IPS DF 19.7 (cell line): Measurements from ENCODE around the gene CFAP61.

Experiments used
- DNase-seq: peaks from one replicate; pipeline ENCODE4 v3.0.0-alpha.2; 2013; ENCODE audit warnings: low read depth, low spot score

CFAP61 gene

DNA sequence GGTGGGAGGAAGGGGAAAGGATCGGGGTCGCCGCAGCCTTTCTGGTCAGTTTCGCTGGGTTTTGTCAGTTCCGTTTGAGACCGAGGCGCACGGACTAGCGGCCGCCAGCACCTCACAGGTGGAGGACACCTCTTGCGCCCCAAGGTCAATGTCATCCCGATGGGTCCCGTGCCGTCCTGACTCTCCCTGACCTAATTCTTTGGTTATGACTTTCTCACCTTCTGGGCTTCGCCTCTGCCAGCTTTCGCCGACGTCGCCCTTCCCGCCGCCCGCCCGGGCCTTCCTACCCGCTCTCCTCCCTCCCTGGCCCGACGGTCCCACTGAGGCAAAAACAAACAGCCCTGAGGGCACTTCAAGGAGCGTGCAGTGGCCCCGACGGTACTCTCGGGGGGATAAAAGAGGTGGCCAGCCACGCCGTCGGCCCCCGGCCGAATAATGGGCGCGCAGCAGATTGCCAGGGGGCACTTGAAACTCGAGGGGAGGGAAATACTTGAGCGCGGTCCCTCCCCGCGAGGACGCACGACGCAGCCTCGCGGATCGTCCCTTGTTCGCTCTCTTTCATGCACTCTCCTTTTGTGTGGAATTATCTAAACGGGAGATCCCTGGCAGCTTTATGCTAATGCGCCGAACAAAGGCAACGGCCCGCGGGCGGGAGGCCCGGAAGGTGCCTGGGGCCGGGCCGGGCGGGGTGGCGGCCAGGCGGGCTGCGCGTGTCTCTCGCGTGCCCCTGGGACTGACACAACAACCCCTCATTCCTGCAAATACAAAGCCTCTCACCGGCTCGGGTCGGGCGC lies 311.7 kb downstream of the CFAP61 start:
- no peak for DNase-seq

DNA sequence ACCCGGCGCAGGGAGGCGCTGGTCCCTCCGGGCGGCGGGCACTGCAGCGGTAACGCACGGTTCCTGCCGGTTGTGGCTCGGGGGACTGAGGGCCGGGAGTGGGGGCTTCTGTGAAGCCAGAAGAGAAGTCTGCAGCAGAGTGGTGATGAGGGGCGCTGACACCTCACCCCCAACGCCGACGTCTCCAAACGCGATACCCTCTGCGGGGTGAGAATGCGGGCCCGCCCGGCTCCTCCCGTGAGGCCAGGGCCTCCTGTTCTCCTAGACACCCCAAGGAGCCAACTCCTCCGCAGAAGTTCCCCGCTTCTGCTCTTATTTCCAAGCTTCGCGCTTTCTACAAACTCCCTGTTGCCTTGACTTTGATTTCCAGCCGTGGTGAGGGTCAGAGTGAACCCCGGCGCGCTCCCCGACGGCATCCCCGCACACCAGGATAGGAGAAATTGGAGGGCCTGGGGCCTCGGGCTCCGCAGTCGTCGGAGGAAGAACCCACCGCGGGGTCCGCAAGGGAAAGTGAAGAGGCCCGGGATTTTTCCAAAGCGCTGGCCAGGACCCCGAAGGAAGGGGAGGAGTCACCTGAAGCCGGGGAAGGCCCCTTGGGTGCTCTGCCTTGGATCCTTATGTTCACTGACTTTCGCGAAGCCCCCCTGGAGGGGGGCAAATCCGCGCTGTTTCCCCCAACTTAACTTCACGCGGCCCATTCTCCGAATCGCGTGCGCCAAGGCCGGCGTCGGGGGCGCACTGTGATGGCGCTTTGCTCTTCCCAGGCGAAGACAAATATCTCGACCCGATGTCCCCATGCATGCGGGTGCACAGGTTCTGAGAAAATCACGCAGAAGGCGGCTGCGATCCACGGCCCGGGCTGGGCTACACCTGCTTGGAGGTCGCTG lies 312.5 kb downstream of the CFAP61 start:
- DNase-seq, result no peak

DNA sequence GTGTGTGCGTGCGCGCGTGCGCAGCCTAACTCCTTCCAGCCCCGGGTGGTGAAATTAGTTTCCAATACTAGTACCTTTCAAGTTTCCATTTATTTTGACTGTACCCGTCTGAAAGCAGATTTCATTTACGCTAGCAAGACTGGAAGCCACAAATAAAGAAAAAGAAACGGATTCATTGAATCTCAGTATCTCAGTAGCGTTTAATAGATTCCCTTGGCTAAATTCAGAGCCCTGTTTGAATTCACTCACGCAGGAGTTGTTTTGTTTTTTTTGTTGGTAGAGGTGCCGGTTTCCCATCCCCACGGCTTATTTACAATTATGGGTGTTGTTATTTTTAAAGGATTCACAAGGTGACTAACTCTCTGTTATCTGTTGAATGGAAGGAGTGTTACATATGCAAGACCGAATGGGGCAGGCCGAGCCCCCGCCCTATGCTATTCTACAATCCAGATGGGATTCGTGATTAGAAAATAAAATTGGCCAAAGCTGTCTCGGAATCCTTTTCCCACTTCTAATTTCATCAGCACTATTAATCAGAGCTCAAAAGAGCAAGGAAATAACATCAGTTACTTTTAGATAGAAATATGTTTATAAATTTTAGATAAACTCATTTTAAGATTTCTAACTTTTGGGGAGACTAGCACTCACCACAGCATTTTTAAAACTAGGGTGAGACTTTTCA lies 313.3 kb downstream of the CFAP61 start:
- DNase-seq, result no peak

DNA sequence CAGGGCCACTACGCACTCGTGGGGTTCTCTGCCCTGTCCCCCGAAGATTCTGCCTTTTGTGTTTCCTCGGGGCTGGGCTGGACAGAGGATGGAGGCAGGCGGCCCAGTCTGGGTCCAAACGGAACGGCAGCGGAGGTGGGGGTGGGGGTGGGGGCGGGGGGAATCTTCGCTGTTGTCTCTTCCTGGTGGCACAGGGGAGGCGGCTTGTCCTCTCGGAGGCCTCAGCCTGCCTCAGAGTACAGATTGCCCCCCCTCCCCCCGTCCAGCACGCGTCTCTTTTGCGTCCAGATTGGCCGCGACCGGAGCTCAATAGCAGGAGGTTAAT lies 314.2 kb downstream of the CFAP61 start:
- DNase-seq, result no peak

DNA sequence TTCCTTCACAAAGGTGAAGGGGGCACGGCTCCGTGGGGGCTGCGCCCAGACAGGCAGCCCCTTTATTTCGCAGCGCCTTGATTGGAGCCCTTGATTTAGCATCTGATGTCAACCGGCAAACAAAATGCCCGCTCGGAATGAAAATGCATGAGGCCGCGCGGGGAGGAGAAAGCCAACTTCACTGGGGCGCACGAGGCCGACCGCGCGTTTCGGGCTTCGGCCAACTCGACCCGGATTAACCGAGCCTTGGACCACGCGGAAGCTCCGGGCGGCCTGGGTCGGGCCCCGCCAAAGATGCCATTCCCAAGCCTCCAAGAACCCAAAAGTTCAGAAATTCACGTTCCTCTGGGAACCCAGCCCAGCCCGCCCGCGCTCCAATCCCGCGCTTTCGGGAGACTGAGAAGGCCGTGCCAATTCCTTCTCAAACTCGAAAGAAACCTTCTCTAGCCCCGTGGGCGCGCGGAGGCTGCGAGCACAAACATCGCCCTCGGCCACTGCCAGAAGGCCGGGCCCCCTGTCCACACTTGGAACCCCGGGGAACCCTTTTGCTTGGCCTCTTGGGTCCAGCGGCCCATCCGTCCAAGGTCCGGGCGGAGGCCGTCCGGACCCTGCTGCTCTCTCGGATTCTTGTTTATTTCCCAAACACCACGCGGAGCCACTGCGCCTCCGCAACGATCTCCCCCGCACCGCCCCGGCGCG lies 314.7 kb downstream of the CFAP61 start:
- DNase-seq, result no peak

DNA sequence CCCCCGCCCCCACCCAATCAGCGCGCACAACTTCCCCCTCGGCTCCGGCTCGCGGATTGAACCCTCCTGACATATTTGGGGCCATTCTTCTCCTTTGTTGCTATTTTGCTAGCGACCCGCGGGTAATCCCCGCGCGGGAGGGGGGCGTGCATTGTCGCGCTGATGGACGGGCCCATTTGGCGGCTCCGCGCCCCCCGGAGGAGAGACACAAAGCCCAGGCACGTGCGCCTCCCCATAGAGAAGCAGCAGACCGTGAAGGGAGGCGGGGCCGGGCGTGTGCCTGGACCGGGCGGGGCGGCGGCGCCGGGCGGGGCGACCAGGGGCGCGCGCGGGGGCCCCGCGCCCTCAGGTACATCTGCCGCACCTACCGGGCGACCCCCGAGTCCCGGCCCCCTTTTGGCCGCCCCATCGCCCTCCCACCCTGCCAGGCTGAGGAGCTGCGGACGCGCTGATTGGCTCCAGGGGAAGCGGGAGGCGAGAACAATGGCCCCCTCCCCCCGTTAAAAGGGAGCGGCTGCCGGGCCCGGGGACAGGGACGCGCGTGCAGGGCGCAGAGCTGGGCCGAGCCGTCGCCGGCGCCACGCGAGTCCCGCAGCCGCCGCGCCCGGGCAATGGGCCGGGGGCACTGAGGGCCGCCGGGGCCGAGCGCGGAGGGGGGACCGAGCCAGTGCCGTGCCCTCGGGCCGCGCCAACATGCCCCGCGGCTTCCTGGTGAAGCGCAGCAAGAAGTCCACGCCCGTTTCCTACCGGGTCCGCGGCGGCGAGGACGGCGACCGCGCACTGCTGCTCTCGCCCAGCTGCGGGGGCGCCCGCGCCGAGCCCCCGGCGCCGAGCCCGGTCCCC lies 315.5 kb downstream of the CFAP61 start, which contains the start of gene INSM1:
Gene INSM1, plus strand, starts transcription at position 530 of the 843 bp plus-strand sequence. Its CDS starts 164 bp downstream, at position 694.
- no peak for DNase-seq

DNA sequence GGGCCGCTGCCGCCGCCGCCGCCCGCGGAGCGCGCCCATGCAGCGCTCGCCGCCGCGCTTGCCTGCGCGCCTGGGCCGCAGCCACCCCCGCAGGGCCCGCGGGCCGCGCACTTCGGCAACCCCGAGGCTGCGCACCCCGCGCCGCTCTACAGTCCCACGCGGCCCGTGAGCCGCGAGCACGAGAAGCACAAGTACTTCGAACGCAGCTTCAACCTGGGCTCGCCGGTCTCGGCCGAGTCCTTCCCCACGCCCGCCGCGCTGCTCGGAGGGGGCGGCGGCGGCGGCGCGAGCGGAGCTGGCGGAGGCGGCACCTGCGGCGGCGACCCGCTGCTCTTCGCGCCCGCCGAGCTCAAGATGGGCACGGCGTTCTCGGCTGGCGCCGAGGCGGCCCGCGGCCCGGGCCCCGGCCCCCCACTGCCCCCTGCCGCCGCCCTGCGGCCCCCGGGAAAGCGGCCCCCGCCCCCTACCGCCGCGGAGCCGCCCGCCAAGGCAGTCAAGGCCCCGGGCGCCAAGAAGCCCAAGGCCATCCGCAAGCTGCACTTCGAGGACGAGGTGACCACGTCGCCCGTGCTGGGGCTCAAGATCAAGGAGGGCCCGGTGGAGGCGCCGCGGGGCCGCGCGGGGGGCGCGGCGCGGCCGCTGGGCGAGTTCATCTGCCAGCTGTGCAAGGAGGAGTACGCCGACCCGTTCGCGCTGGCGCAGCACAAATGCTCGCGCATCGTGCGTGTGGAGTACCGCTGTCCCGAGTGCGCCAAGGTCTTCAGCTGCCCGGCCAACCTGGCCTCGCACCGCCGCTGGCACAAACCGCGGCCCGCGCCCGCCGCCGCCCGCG lies 316.3 kb downstream of the CFAP61 start:
- no peak for DNase-seq

DNA sequence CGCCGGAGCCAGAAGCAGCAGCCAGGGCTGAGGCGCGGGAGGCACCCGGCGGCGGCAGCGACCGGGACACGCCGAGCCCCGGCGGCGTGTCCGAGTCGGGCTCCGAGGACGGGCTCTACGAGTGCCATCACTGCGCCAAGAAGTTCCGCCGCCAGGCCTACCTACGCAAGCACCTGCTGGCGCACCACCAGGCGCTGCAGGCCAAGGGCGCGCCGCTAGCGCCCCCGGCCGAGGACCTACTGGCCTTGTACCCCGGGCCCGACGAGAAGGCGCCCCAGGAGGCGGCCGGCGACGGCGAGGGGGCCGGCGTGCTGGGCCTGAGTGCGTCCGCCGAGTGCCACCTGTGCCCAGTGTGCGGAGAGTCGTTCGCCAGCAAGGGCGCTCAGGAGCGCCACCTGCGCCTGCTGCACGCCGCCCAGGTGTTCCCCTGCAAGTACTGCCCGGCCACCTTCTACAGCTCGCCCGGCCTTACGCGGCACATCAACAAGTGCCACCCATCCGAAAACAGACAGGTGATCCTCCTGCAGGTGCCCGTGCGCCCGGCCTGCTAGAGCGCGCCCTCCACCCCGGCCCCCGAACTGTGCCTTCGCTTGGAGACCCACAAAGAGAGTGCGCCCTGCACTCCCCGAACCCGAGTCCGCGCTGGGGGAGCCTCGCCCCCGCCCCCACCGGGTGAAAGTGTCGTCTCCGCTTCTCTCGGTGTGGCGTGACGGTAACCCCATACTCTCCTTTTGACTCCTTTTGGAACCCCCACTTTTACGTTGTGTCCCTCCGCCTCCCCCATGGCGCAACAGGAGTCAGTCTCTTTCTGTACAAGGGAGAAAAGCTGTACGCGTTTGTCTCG lies 317.1 kb downstream of the CFAP61 start:
- no peak for DNase-seq

DNA sequence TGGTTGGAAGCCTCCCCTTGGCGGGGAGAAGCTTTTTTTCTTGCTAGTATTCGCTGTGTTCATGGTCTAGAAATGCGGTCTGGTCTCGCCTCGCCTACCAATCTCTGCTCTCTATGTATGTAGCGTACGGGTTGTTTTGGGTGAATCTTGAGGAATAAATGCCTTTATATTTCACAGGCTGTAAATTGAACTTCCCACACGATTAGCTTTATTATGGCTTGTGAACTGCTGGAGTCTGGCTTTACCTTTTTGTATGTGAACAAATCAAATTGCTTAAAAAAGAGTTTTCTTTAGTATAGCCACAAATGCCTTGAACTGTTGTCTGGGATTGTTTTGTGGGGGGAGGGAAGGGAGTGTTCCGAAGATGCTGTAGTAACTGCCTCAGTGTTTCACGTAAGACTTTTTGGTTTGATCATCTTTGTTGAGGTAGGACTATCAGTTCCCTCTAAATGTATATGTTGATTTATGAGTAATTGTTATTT lies 317.8 kb downstream of the CFAP61 start:
- no peak for DNase-seq

DNA sequence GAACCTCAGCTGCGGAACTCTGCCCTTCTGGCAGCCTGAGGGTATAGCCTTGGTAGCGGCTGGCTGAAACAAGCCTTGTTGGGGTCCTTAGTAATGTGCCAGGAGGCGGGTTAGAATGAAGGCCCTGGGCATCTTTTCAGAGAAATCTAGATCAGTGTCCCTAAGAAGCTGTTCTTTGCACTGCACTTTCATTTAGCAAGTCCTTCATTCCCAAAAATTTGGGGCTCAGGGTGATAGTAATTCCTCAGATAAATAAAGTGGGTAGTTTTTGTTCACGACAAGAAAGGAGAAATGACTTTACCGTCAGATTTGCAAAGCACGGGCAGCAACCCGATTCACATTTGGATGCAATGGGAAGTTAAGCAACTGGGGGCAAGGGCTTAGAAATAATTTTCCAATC lies 318.8 kb downstream of the CFAP61 start:
- DNase-seq, result no peak

DNA sequence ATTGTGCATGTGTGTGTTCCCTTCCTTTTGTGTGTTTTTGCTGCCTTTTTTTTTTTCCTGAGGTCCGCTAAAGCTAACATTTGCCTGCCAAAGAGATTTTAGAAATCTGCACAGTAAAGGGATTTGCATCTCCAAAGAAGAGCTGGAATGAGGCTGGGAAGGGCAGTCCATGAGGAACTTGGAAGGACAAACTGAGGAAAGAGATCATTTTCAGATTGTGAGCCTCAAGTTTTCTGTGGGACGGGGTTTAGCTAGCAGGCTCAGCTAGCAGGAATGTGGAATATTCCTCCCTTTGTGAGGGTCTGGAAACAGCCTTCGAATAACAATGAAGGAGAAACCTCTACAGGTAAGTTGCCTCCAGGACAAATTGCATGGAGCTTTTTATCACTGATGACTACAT lies 319.3 kb downstream of the CFAP61 start:
- no peak for DNase-seq

DNA sequence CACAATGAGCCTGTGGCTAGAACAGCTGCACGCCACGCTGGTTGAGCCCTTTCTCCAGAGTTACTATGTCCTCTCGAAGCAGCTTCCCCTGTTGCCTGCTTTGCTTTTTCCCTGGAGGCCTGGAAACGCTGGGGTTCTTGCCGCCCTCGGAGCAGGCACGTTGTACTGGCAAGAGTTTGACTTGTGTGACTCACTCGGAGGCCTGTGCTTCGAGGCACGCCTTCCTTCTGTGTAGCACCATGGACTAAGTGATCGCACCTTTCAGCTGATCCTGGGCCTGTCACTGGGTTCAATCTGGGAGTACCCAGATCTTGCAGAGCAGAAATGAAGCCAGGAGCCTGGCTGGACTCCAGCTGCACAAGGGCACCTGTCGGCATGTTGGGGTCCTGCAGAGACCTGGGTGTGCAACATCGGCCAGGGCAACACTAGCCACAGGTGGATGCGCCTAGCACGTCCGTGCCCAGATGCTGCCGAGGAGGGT lies 320.8 kb downstream of the CFAP61 start:
- DNase-seq, result no peak

DNA sequence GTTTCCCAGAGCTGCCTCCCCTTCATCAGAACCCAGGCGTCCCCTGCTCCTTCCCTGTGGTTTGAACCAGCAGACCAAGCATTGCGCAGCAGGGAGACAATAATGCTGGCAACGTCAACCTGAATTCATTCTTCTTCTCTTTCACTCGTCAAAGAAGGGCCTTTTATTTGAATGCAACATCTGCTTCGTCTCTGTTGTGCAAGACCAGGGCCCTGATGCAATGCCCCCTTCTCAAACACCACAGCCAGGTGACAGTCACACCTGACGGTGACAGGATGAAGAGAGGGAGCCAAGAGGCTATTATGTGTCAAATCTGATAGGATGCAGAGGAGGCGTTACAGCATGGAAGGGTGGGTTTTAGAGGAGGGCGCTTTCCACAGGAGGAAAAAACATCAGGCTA lies 323.5 kb downstream of the CFAP61 start:
- no peak for DNase-seq

DNA sequence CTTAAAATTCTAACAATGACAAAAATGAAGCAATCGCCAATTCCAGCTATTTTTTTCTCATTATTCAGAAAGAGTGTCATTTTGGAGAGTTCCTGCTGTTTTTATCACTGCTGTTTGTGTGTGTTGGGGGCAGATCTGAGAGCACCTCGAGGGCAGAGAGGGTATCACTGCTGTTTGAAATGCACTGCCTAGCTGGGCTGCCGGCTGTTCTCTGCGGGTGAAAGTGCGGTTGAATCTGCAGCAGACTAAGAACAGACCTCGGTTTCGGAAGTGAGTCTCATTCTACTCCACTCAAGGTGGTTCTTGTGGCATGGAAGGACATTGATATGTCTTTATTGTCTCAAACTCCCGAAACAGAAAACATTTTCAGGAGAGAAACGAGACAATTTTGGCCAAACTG lies 333.9 kb downstream of the CFAP61 start:
- no peak for DNase-seq

DNA sequence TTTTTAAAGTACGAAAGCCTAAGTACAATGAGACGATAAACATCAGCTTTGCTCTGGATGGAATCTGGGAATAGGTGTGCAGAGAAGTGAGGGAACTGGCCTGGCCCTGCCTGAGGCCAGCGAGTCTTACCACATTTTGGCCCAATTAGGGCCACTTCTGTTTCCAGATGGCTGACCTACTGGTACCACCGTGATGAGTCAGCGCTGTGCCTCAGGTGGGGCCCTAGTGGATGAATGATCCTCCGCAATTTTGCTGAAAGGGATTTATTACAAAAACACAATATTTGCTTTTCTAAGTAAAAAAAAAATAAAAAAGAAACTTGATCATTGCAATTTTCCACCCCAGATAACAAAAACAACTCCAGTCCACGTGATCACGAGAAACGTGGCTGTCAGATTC lies 338.1 kb downstream of the CFAP61 start:
- no peak for DNase-seq

DNA sequence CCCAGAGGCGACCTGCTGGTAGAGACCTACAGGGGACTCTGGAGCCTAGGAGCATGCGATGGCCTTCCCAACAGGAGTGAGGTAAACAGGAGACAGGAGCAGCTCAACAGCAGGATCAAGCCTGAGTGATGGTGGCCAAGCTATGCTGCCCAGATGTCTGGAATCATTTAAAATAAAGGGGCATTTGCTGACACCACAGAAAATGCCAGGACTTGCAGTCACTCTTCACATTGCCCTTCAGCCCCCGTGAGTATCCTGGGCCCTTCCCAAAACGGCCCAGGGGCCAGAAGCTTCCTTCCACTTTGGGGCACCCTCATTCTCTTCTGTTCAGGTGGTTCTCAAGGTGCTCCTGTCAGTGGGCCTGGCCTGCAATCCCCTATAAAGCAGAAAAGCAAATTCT lies 338.8 kb downstream of the CFAP61 start:
- no peak for DNase-seq

DNA sequence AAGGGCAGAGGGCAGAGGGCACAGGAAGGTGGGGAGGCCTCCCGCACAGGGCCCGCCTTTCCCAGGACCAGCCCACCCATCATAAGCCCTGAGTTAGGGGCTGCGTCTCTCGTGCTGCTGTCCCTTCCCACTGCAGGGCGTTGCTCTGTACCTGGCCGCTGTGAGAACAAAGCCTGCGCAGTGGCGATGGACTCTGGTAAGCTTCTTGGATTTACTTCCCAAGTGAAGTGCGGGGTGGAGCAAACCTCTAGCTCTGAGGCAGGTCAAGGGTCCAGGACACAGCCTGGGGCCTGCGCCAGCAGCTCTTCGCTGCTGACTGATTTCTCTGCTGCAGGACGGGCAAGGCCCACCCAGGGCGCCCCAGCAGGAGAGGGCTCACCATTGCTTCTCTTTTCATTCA lies 339.4 kb downstream of the CFAP61 start:
- DNase-seq, result no peak

DNA sequence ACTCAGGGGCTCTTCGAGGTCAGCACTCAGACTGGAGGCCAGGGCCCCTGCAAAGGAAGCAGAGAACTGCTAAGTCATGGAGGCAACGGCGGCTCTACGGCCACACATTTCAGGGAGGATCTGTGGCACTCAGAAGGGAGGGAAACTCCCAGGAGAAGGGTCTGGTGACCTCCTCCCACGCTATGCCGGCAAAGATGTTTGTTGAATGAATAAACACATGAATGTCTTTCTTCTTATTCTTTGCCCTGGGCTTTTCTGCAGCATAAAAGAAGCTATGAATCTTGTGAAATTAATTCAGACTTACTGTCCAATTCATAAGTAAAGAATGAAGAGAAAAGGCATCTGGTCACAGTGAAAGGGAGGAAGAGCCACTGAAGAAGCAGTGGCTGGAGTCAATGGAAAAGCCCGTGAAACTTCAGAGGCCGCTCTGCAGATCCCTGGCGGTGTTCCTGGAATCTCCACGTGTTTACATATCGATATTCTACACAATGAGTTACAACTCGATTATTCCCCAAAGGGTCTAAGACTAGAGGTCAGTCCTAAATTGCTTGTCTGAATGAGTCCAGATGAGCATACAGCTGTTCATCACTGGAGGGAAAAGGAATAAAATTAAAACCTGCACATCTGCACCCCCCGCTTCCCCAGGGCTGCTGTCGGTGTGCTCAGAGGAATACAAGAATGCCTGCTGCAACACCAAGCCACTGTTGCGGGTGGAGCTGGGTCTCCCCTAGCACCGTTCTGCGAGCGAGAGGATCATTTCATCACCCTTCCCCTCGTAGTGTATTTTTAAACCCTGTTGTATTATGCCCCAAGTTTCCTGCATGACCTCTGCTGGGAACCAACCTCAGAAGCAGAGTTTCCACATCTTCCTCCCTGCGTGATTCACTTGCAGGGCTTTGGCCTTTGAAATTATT lies 341.1 kb downstream of the CFAP61 start:
- DNase-seq, result no peak
